Neural cell (in vitro differentiated cells): ENCODE results near the gene SRCIN1.

Experiments used
- EP300 ChIP-seq: fragments of 450-650 bp; conservative IDR thresholded peaks from 2 replicates; pipeline ENCODE4 v1.6.1; 2014; ENCODE audit warnings: antibody characterized with exemption, mild to moderate bottlenecking, moderate library complexity; ENCODE audit not compliant: poor library complexity, severe bottlenecking
- EZH2 ChIP-seq: fragments of 200-600, 300-800 bp; shearing (Covaris generic), sonication (generic); IDR thresholded peaks from 2 replicates; pipeline ENCODE4 v1.6.1; 2014; ENCODE audit warnings: antibody characterized with exemption, low read length, borderline replicate concordance, mild to moderate bottlenecking; ENCODE audit not compliant: insufficient read depth, poor library complexity, severe bottlenecking
- MXI1 ChIP-seq: fragments of 450-650 bp; conservative IDR thresholded peaks from 2 replicates; pipeline ENCODE4 v1.6.1; 2014; ENCODE audit warnings: antibody characterized with exemption, mild to moderate bottlenecking; ENCODE audit not compliant: poor library complexity, severe bottlenecking
- POLR2AphosphoS5 ChIP-seq: IDR thresholded peaks from 2 replicates; pipeline ENCODE4 v1.6.1; 2012
- RAD21 ChIP-seq: fragments of 450-650 bp; conservative IDR thresholded peaks from 2 replicates; pipeline ENCODE4 v1.6.1; 2014; ENCODE audit warnings: antibody characterized with exemption, mild to moderate bottlenecking, moderate library complexity
- SMC3 ChIP-seq: fragments of 450-650 bp; conservative IDR thresholded peaks from 2 replicates; pipeline ENCODE4 v1.6.1; 2014; ENCODE audit warnings: antibody characterized with exemption, mild to moderate bottlenecking, moderate library complexity; ENCODE audit not compliant: poor library complexity
- TAF1 ChIP-seq: IDR thresholded peaks from 2 replicates; pipeline ENCODE4 v1.6.1; 2012; ENCODE audit warnings: low read depth
- TF ChIP-seq, protein P1 (sequence below): fragments of 450-650 bp; IDR thresholded peaks from 2 replicates; pipeline ENCODE4 v1.5.1; 2014; ENCODE audit warnings: antibody characterized with exemption, mild to moderate bottlenecking, moderate library complexity; ENCODE audit not compliant: poor library complexity, severe bottlenecking
- TF ChIP-seq, protein P2 (sequence below): IDR thresholded peaks from 2 replicates; pipeline ENCODE4 v1.6.1; 2012; ENCODE audit warnings: borderline replicate concordance

DNA sequence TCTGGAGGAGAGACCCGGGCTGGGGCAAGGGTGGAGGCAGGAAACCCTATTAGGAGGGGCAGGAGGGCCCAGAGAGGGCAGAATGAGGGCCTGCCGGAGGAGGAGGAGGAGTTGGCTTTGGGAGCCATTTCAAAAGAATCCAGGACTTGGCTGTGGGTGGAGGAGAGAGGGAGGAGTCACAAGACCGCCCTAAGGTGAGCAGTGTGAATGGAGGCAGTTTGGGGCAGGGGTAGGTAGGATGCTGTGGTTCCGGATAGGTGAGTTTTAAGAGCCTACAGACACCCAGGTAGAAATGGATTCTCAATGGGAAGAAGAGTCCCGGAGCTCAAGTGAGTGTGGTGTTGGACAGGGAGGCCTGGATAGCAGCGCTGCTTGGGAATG is 97.2 kb downstream of the SRCIN1 start:
- TF ChIP-seq EP300 (no peak), EZH2 (no peak), POLR2AphosphoS5 (no peak), MXI1 (no peak), TAF1 (no peak), RAD21 (no peak), SMC3 (no peak)
- TF ChIP-seq, protein P1, sequence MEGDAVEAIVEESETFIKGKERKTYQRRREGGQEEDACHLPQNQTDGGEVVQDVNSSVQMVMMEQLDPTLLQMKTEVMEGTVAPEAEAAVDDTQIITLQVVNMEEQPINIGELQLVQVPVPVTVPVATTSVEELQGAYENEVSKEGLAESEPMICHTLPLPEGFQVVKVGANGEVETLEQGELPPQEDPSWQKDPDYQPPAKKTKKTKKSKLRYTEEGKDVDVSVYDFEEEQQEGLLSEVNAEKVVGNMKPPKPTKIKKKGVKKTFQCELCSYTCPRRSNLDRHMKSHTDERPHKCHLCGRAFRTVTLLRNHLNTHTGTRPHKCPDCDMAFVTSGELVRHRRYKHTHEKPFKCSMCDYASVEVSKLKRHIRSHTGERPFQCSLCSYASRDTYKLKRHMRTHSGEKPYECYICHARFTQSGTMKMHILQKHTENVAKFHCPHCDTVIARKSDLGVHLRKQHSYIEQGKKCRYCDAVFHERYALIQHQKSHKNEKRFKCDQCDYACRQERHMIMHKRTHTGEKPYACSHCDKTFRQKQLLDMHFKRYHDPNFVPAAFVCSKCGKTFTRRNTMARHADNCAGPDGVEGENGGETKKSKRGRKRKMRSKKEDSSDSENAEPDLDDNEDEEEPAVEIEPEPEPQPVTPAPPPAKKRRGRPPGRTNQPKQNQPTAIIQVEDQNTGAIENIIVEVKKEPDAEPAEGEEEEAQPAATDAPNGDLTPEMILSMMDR = no peak
- TF ChIP-seq, protein P2, sequence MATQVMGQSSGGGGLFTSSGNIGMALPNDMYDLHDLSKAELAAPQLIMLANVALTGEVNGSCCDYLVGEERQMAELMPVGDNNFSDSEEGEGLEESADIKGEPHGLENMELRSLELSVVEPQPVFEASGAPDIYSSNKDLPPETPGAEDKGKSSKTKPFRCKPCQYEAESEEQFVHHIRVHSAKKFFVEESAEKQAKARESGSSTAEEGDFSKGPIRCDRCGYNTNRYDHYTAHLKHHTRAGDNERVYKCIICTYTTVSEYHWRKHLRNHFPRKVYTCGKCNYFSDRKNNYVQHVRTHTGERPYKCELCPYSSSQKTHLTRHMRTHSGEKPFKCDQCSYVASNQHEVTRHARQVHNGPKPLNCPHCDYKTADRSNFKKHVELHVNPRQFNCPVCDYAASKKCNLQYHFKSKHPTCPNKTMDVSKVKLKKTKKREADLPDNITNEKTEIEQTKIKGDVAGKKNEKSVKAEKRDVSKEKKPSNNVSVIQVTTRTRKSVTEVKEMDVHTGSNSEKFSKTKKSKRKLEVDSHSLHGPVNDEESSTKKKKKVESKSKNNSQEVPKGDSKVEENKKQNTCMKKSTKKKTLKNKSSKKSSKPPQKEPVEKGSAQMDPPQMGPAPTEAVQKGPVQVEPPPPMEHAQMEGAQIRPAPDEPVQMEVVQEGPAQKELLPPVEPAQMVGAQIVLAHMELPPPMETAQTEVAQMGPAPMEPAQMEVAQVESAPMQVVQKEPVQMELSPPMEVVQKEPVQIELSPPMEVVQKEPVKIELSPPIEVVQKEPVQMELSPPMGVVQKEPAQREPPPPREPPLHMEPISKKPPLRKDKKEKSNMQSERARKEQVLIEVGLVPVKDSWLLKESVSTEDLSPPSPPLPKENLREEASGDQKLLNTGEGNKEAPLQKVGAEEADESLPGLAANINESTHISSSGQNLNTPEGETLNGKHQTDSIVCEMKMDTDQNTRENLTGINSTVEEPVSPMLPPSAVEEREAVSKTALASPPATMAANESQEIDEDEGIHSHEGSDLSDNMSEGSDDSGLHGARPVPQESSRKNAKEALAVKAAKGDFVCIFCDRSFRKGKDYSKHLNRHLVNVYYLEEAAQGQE = no peak
